HepG2 (cell line): ENCODE results near the gene FCMR. TPM values are rescaled to one million over a fixed set of nuclear protein-coding genes. Genes with fewer than 3 reads are reported as not detected.

Source experiments
- ATAC-seq: fragments of 200-7000 bp; cut with Tn5 transposase; 3 replicates; pipeline ENCODE4 v1.9.1; 2020; ENCODE audit warnings: mild to moderate bottlenecking, moderate library complexity
- BruUV-seq: library from RNA; stranded (reverse); fragments of 400-500 nt; replicated peaks from 2 replicates; lab custom pipeline; 2021; lab: Mats Ljungman, UMichigan
- CTCF ChIA-PET: fragments of 300-600 bp; formaldehyde crosslinking; extraction: SDS; loops from one replicate; lab custom pipeline; 2021; ENCODE audit warnings: low total read pairs, inconsistent platforms, low intra/inter-chr PET ratio; lab: Yijun Ruan, JAX
- POLR2A ChIA-PET: fragments of 350-600 bp; sonication (Branson Sonifier 250); formaldehyde crosslinking; loops from one replicate; lab custom pipeline; 2020; ENCODE audit warnings: antibody characterized with exemption, inconsistent platforms; lab: Yijun Ruan, JAX
- DNase-seq: peaks from one replicate; pipeline ENCODE4 v3.0.0-alpha.2; 2015; ENCODE audit warnings: low spot score
- FAIRE-seq: peaks from 3 replicates; lab custom pipeline; 2011; peaks lifted over from hg19 to GRCh38; lab: Jason Lieb, UNC
- H2AFZ ChIP-seq: one replicate; pipeline ENCODE4 v1.6.1; 2011; ENCODE audit warnings: low read length, inconsistent platforms
- H3K27ac ChIP-seq: fragments of 300-600 bp; 3 replicates; pipeline ENCODE4 v1.8.0; 2011; ENCODE audit warnings: mixed run types, mild to moderate bottlenecking, mixed read lengths, low read length, inconsistent platforms; ENCODE audit not compliant: insufficient read depth; ENCODE audit errors: extremely low read length
- H3K27me3 ChIP-seq, 2 experiments: fragments of 200-600 bp in 1 of 2; 2 replicates in 1 of 2; 3 replicates in 1 of 2; pipeline versions ENCODE4 v1.6.0 to v1.8.0; 2011; ENCODE audit warnings: low read length in 2 of 2, mild to moderate bottlenecking in 2 of 2, moderate library complexity in 2 of 2, inconsistent platforms in 1 of 2; ENCODE audit not compliant: insufficient read depth in 2 of 2, control insufficient read depth in 1 of 2
- H3K36me3 ChIP-seq, 2 experiments: fragments of 200-600 bp in 1 of 2; replicated peaks in 1 of 2; 2 replicates in 1 of 2; 3 replicates in 1 of 2; pipeline versions ENCODE4 v1.5.1 to v1.8.0; 2011; ENCODE audit warnings: low read length in 2 of 2, inconsistent platforms in 1 of 2; ENCODE audit not compliant: insufficient read depth in 2 of 2, control insufficient read depth in 1 of 2
- H3K4me1 ChIP-seq: 2 replicates; pipeline ENCODE4 v1.5.1; 2012; ENCODE audit warnings: low read length, inconsistent platforms; ENCODE audit not compliant: insufficient read depth
- H3K4me2 ChIP-seq: 2 replicates; pipeline ENCODE4 v1.6.0; 2011; ENCODE audit warnings: low read depth, low read length, inconsistent platforms
- H3K4me3 ChIP-seq, 3 experiments: fragments of 200-600 bp in 1 of 3; sonication (generic), shearing (Covaris generic) in 1 of 3; replicated peaks in 1 of 3; 2 replicates each; pipeline ENCODE4 v1.5.1; 2011 to 2016; ENCODE audit warnings: low read length in 3 of 3, inconsistent platforms in 2 of 3, low read depth in 2 of 3, mild to moderate bottlenecking in 2 of 3, control low read depth in 1 of 3, mixed read lengths in 1 of 3; ENCODE audit not compliant: insufficient read depth in 1 of 3
- H3K79me2 ChIP-seq: one replicate; pipeline ENCODE4 v1.6.1; 2011; ENCODE audit warnings: low read length, inconsistent platforms; ENCODE audit not compliant: insufficient read depth
- H3K9ac ChIP-seq: 2 replicates; pipeline ENCODE4 v1.6.0; 2011; ENCODE audit warnings: mild to moderate bottlenecking, low read depth, low read length, inconsistent platforms; ENCODE audit not compliant: insufficient read depth
- H3K9me3 ChIP-seq: 2 replicates; pipeline ENCODE4 v1.5.1; 2012; ENCODE audit warnings: mild to moderate bottlenecking, low read length
- H4K20me1 ChIP-seq: 2 replicates; pipeline ENCODE4 v1.6.0; 2011; ENCODE audit warnings: inconsistent platforms, mild to moderate bottlenecking, low read length, moderate library complexity; ENCODE audit not compliant: insufficient read depth
- CEBPB ChIP-seq: IDR thresholded peaks from 2 replicates; pipeline ENCODE4 v1.6.1; 2011; ENCODE audit warnings: low read depth, low read length, improper control_type of control experiment, borderline replicate concordance
- CHCHD3 ChIP-seq: sonication (generic); formaldehyde crosslinking; IDR thresholded peaks from 2 replicates; pipeline ENCODE4 v1.8.0; 2022; ENCODE audit warnings: mild to moderate bottlenecking, missing genetic modification reagents, moderate library complexity
- HDAC2 ChIP-seq: sonication (generic); formaldehyde crosslinking; IDR thresholded peaks from 2 replicates; pipeline ENCODE4 v1.4.0; 2020; ENCODE audit warnings: missing genetic modification reagents
- KDM6A ChIP-seq: IDR thresholded peaks from 2 replicates; pipeline ENCODE4 v1.6.1; 2016; ENCODE audit warnings: low read depth
- PAXIP1 ChIP-seq: sonication (generic); formaldehyde crosslinking; conservative IDR thresholded peaks from 2 replicates; pipeline ENCODE4 v1.4.0; 2020; ENCODE audit warnings: mild to moderate bottlenecking, missing genetic modification reagents, moderate library complexity
- PCBP1 ChIP-seq: fragments of 200-400 bp; formaldehyde crosslinking; IDR thresholded peaks from 2 replicates; pipeline ENCODE4 v1.6.1; 2017; ENCODE audit warnings: mild to moderate bottlenecking, low read depth, low read length, borderline replicate concordance
- RBM39 ChIP-seq: fragments of 200-400 bp; formaldehyde crosslinking; IDR thresholded peaks from one replicate; pipeline ENCODE4 v1.6.1; 2018; ENCODE audit warnings: antibody characterized with exemption, mild to moderate bottlenecking, low read depth, low read length; ENCODE audit not compliant: poor library complexity, severe bottlenecking
- TBL1XR1 ChIP-seq: fragments of 150-350 bp; IDR thresholded peaks from 2 replicates; pipeline ENCODE4 v1.6.1; 2014; ENCODE audit warnings: borderline replicate concordance, low read length; ENCODE audit not compliant: partially characterized antibody
- ZFY ChIP-seq: sonication (generic); formaldehyde crosslinking; IDR thresholded peaks from 2 replicates; pipeline ENCODE4 v1.4.0; 2020; ENCODE audit warnings: missing genetic modification reagents
- ZNF543 ChIP-seq: sonication (generic); formaldehyde crosslinking; IDR thresholded peaks from 2 replicates; pipeline ENCODE4 v1.4.0; 2020; ENCODE audit warnings: mild to moderate bottlenecking, missing genetic modification reagents
- ZNF547 ChIP-seq: sonication (generic); formaldehyde crosslinking; IDR thresholded peaks from 2 replicates; pipeline ENCODE4 v1.5.1; 2020; ENCODE audit warnings: mild to moderate bottlenecking, missing genetic modification reagents
- WGBS: methylation state at CpG from one replicate; pipeline ENCODE4 v1.1.6; 2017; ENCODE audit warnings: low lambda C conversion rate; 5-methylcytosine and 5-hydroxymethylcytosine counted together
- in situ Hi-C: cut with HindIII; loops from 2 replicates; pipeline ENCODE4 v1.10.0; 2017; ENCODE audit warnings: low pct_unique_long_range_greater_than_20kb; ENCODE audit not compliant: extremely low pct_ligation_motif_present
- intact Hi-C: fragments of 100-400 bp; cut with micrococcal nuclease; formaldehyde crosslinking; loops from one replicate; pipeline ENCODE4 v1.10.0; 2022; ENCODE audit not compliant: unreplicated experiment
- polyA plus RNA-seq, 8 experiments: library from polyadenylated mRNA; depleted of rRNA in 3 of 8; stranded (reverse) in 7 of 8; unstranded in 1 of 8; fragments of >200 nt; fragmentation: Illumina TruSeq in 4 of 8; extraction: Trizol in 4 of 8; gene quantifications; 2 replicates each; pipeline versions ENCODE4 v1.2.1 to v1.2.3, GENCODE V29; 2011 to 2016; ENCODE audit warnings: low read depth in 4 of 8, missing spikeins in 1 of 8, mixed read lengths in 1 of 8; ENCODE audit not compliant: insufficient read depth in 1 of 8
- total RNA-seq, 5 experiments: library from RNA; depleted of rRNA; stranded (reverse); fragments of >200 nt; fragmentation: Illumina TruSeq; extraction: Trizol; gene quantifications; 2 replicates each; pipeline ENCODE4 v1.2.3, GENCODE V29; 2016; ENCODE audit warnings: low read depth in 1 of 5
- TF ChIP-seq, protein P1 (sequence below): sonication (generic); formaldehyde crosslinking; IDR thresholded peaks from 2 replicates; pipeline ENCODE4 v1.8.1; 2022; ENCODE audit warnings: mild to moderate bottlenecking, missing genetic modification reagents

FCMR gene
- total and polyA plus RNA-seq, 2 of the 13 experiments (the other 11 are each of a cell fraction or from before 2014, with no cell fraction given): not detected

DNA sequence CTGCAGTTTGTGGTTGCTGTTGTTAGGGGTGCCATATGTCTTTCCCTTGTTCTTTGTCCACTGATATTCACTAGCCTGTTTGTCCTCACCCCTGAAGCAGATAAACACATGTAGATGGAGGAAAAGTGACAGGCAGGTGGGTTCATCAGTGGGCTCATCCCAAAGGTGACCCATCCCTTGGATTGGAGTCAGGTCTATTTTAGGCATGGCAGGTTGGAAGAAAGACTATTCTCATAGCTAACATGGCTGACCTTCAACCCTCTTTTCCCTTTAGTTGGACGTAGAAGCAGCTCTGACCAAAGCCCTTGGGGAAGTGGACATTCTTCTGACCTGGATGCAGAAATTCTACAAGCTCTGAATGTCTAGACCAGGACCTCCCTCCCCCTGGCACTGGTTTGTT lies 19.0 kb downstream of the FCMR start:
- H3K36me3 ChIP-seq: no peaks in the 10 kb centered on the region
- in situ Hi-C loops: loop anchor here (25.0 kb wide), 1 partner anchor 265 kb away; the partner anchor contains the start of gene DYRK3
- H3K4me2 ChIP-seq: no peak overlapping the region
- WGBS: 0% methylated on average over 1 of the region's 1 CpG
- POLR2A ChIA-PET: no interaction called here
- no peaks in the 10 kb centered on the region for H3K4me1 ChIP-seq
- TF ChIP-seq KDM6A (CRISPR knock-in tag): no peak
- TF ChIP-seq ZNF543 (CRISPR knock-in tag): no peak
- TF ChIP-seq CHCHD3: no peak
- TF ChIP-seq ZFY (CRISPR knock-in tag): no peak
- TF ChIP-seq HDAC2 (CRISPR knock-in tag): no peak
- TF ChIP-seq, protein P1, sequence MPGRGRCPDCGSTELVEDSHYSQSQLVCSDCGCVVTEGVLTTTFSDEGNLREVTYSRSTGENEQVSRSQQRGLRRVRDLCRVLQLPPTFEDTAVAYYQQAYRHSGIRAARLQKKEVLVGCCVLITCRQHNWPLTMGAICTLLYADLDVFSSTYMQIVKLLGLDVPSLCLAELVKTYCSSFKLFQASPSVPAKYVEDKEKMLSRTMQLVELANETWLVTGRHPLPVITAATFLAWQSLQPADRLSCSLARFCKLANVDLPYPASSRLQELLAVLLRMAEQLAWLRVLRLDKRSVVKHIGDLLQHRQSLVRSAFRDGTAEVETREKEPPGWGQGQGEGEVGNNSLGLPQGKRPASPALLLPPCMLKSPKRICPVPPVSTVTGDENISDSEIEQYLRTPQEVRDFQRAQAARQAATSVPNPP: no peak
- TF ChIP-seq CEBPB: no peak
- TF ChIP-seq PAXIP1 (CRISPR knock-in tag): no peak
- no peak for TF ChIP-seq ZNF547 (CRISPR knock-in tag)
- TF ChIP-seq TBL1XR1: no peak
- no peak for TF ChIP-seq PCBP1
- no peak for TF ChIP-seq RBM39
- TF ChIP-seq, all 625 proteins: peak for 0
- DNase-seq: no peak
- CTCF ChIA-PET: no interaction called here
- Histone ChIP-seq H3K4me3 (no peak overlapping the region), H3K9ac (no peak overlapping the region), H3K9me3 (no peaks in the 10 kb centered on the region), H3K27me3 (peaks cover 2 to 10% of the 10 kb centered on the region in 2 experiments; a peak in 1 of 5 replicates), H3K79me2 (no peaks in the 10 kb centered on the region), H2AFZ (no peak overlapping the region), H4K20me1 (no peaks in the 10 kb centered on the region), H3K27ac (no peak overlapping the region)
- FAIRE-seq: no peak
- BruUV-seq: no TSS peak
- intact Hi-C loops: no loop called here
- ATAC-seq: no peak
